GM20000 (cell line): ENCODE results near the gene COL9A2.
A peak's percentile ranks its signal among the peaks of the same experiment; 100 is the strongest.

Experiments used
- DNase-seq: peaks from one replicate; pipeline ENCODE4 v3.0.0; 2012; ENCODE audit warnings: low spot score
- TF ChIP-seq, protein P1 (sequence below): IDR thresholded peaks from 2 replicates; pipeline ENCODE4 v1.5.1; 2012; ENCODE audit warnings: mild to moderate bottlenecking, control low read depth; ENCODE audit errors: extremely low read depth, missing control alignments

COL9A2 gene

GRCh38 chr1:40312238-40313205, 4.6 kb downstream of the COL9A2 start:
- DNase-seq = peak; percentile 90
- TF ChIP-seq, protein P1, sequence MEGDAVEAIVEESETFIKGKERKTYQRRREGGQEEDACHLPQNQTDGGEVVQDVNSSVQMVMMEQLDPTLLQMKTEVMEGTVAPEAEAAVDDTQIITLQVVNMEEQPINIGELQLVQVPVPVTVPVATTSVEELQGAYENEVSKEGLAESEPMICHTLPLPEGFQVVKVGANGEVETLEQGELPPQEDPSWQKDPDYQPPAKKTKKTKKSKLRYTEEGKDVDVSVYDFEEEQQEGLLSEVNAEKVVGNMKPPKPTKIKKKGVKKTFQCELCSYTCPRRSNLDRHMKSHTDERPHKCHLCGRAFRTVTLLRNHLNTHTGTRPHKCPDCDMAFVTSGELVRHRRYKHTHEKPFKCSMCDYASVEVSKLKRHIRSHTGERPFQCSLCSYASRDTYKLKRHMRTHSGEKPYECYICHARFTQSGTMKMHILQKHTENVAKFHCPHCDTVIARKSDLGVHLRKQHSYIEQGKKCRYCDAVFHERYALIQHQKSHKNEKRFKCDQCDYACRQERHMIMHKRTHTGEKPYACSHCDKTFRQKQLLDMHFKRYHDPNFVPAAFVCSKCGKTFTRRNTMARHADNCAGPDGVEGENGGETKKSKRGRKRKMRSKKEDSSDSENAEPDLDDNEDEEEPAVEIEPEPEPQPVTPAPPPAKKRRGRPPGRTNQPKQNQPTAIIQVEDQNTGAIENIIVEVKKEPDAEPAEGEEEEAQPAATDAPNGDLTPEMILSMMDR = no peak

- DNase-seq = no peak
- TF ChIP-seq, protein P1 = no peak
Observed at GRCh38 chr1:40311692-40312091, 5.4 kb downstream of the COL9A2 start.

DNA sequence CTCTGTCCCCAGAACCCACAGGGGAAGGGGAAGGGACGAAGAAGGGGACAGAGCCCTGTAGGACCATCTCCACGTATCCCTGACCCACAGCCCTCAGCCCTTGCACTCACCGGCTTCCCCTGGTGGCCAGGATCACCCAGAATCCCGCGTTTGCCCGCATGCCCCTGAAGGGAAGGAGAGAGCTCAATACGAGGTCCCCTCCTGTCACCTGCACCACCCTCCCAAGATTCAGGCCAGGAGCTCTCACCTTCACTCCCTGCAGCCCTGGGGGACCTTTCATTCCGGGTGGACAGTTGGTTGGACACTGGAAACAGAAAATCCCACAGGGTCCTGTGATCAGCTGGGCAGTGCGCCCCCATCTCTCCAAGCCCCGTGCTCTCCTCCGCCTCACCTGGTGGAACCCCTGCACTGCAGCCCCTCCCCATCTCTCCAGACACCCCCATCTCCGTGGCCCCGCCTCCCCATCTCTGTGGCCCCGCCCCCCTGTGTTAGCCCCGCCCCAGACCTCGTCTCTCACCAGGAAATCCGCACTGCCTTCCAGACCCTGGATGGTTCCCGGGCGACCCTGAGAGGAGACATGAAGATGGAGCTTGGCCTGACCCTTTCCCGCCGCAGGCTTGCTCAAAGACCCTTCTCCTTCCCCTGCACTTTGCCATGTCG, 6.0 kb downstream of the COL9A2 start:
- DNase-seq = no peak
- TF ChIP-seq, protein P1 = no peak

- TF ChIP-seq, protein P1 = no peak
- DNase-seq = no peak
Observed at GRCh38 chr1:40310129-40310461, 7.0 kb downstream of the COL9A2 start.

- no peak for DNase-seq
- TF ChIP-seq, protein P1 = no peak
Observed at GRCh38 chr1:40309374-40310128, 7.5 kb downstream of the COL9A2 start.

- no peak for DNase-seq
- TF ChIP-seq, protein P1 = no peak
Observed at GRCh38 chr1:40308036-40308727, 8.9 kb downstream of the COL9A2 start.
